C4-2B (cell line): ENCODE data around the gene OR4F15.
"Not testable (repeated sequence)": the region's sequence is repeated elsewhere in the genome, so short reads cannot be mapped to it uniquely, and the experiment has no call there.

Experiments used
- H3K27ac ChIP-seq: fragments of 450-650 bp; 2 replicates; pipeline ENCODE4 v1.5.1; 2017
- CTCF ChIP-seq: fragments of 450-650 bp; conservative IDR thresholded peaks from 2 replicates; pipeline ENCODE4 v1.5.1; 2017; ENCODE audit warnings: mild to moderate bottlenecking
- ZFX ChIP-seq: fragments of 450-650 bp; IDR thresholded peaks from 2 replicates; pipeline ENCODE4 v1.6.1; 2017

The OR4F15 gene

DNA sequence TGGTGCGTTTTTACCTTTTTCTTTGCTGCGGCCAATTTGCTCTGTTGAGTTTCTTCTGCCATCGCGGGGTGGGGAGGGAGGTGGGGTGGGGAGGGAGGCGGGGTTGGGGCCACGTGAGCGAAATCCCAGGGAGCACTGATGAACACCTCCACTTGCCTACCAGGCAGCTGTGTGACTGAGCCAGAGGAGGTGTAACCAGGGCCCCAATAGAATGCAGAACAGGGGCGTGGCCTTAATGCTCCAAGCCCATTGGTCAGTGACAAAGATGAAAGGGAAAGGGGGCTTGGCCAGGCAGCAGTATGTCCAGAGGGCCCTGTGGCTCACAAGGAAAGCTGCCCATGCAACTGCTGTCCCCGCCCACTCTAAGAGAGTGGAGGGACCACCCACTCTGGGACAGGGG, 30.1 kb upstream of the OR4F15 start:
- H3K27ac ChIP-seq, result no peak overlapping the region
- no peak for TF ChIP-seq CTCF

GRCh38 chr15:101784644-101785043, 27.4 kb upstream of the OR4F15 start:
- TF ChIP-seq CTCF (no peak), ZFX (no peak)
- H3K27ac ChIP-seq, result no peak overlapping the region

DNA sequence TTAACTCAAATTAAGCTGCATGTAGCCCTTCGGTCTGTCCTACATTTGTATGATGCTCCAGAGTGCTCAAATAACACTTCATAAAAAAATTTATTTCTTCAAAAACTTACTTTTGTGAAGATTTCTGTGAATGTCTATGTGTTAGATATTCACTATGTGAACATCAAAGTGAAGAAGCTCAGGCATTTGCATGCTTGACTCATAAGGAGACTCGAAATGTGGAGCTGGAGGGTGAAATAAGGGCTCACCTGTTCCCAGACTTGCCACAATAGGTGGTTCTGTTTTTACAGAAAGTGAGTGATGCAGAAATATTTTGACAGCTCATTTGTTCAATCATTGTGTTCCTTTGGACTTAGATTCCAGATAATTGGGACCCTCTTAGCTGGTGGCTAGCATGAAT, 25.6 kb upstream of the OR4F15 start:
- not testable (repeated sequence) for H3K27ac ChIP-seq

GRCh38 chr15:101788001-101788400, 24.0 kb upstream of the OR4F15 start:
- H3K27ac ChIP-seq, result not testable (repeated sequence)

GRCh38 chr15:101788503-101789269, 23.3 kb upstream of the OR4F15 start:
- not testable (repeated sequence) for H3K27ac ChIP-seq

- not testable (repeated sequence) for H3K27ac ChIP-seq
Measured at GRCh38 chr15:101790748-101791147, 21.3 kb upstream of the OR4F15 start.

- H3K27ac ChIP-seq, result not testable (repeated sequence)
Measured at GRCh38 chr15:101793981-101794380, 18.0 kb upstream of the OR4F15 start.

- H3K27ac ChIP-seq, result no peak overlapping the region
- TF ChIP-seq CTCF (no peak), ZFX (no peak)
Measured at GRCh38 chr15:101795455-101795854, 16.5 kb upstream of the OR4F15 start.

DNA sequence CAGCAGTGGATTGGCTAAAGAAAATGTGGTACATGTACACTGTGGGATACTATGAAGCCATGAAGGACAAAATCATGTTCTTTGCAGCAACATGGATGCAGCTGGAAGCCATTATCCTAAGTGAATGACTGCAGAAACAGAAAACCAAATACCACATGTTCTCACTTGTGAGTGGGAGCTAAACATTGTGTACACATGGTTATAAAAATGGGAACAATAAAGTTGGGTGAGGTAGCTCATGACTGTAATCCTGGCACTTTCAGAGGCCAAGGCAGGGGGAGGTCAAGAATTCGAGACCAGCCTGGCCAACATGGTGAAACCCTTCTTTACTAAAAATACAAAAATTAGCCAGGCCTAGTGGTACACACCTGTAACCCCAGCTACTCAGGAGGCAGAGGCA, 12.3 kb upstream of the OR4F15 start:
- TF ChIP-seq ZFX, result no peak
- no peak for TF ChIP-seq CTCF
- H3K27ac ChIP-seq, result no peak overlapping the region

DNA sequence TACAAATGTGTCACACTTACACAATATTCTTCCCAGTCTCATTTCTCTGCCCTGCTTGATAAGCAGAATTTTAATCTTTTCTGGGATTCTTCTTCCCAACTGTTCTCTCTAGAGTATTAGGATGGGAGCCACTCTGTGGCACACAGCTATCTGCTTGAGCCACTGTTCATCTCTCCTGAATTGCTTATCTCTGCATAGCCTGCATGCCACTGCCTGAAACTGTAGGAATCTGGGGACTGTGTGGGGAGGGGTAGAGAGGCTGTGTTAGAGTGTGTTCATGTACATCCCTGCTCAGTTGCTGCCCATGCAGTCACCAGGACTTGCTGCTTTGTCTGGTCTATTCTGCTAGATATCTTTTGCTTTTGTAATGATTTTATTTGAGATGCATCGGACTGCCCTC, 11.0 kb upstream of the OR4F15 start:
- H3K27ac ChIP-seq, result no peak overlapping the region
- no peak for TF ChIP-seq CTCF
- no peak for TF ChIP-seq ZFX
